ENCODE data around the gene EMC8. TPM values are rescaled to one million over a fixed set of nuclear protein-coding genes. Genes with fewer than 3 reads are reported as not detected.

The EMC8 gene
- total RNA-seq, 1 donor from 2014 or later: 25.4 TPM

DNA sequence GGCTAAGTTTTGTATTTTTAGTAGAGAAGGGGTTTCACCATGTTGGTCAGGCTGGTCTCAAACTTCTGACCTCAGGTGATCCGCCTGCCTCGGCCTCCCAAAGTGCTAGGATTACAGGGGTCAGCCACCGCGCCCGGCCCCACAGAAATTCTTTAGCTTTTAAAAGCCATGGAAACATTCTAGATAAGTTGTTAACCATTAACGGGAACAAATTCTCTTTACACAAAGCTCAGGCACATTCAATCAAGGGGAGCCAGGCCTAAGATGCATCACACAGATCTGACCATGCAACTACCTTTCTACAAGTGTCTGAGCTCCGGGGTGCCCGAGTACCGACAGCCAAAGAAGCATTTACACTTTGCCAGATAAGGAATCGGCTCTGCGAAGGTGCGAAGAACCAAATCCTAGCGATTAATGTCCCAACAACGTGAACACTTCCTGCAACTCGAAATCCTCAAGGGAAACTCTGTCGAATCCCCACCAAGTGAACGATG, 1.0 kb downstream of the EMC8 start:
- intact Hi-C loops (cut with micrococcal nuclease): no loop called here
- ATAC-seq (no peak), DNase-seq (no peak)

GRCh38 chr16:85796599-85796998, 2.7 kb downstream of the EMC8 start:
- DNase-seq: no peak
- ATAC-seq: no peak
- intact Hi-C loops (cut with micrococcal nuclease): no loop called here

- ATAC-seq: no peak
- DNase-seq: no peak
- intact Hi-C loops (cut with micrococcal nuclease): no loop called here
These were observed 3.2 kb downstream of the EMC8 start for GRCh38 chr16:85796152-85796551.

GRCh38 chr16:85794696-85795095, 4.6 kb downstream of the EMC8 start:
- ATAC-seq (no peak), DNase-seq (no peak)
- intact Hi-C loops (cut with micrococcal nuclease): no loop called here

DNA sequence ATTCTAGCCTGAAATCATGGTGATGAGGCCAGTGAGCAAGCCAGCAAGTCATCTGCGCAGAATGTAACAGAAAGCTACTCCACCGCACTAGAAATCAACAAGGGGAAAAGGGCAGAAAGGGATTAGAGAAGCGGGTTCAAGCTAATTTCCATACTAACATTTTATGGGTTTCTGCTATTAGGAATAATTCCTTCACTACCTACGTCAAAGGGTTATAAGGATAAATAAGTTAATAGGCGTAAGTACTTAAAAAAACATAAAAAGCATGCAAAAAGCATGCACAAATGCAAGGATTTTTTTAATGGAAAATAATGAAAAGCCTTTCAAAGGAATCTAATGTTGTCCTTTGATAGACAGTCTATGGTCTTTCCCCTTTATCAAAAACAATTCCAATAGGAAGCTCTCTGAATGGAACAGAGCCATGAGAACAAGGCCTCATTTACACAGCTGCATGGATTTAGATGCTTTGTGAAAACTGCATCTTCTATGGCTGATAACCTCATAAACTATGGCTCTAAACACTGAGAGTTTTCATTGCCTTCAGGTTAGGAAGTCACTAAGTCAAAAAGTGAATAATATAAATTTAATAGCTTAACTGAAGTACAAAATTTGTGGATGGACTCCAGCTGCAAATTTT, 5.6 kb downstream of the EMC8 start:
- ATAC-seq (no peak), DNase-seq (no peak)
- intact Hi-C loops (cut with micrococcal nuclease): no loop called here

DNA sequence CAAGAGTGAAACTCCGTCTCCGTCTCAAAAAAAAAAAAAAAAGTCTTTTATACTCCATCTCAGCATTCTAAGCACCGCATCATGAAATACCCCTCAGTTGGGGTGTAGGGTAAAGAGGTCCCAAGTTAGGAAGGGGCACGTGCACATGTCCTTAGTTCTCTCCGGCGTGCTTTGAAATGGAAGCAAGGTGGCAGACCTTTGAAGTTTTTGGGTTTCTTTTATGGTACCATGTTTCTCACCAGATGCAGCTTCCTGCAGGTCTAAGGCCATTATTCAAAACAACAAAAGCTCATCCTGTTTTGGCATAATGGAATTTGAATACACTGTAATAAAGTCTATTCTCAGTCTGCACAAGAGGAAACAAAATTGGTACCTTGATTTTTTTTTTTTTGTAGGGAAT, 9.6 kb downstream of the EMC8 start:
- intact Hi-C loops (cut with micrococcal nuclease): no loop called here
- ATAC-seq (no peak), DNase-seq (no peak)

- DNase-seq: no peak
- intact Hi-C loops (cut with micrococcal nuclease): no loop called here
- ATAC-seq: no peak
These were observed 10.5 kb downstream of the EMC8 start for GRCh38 chr16:85788819-85789218.

DNA sequence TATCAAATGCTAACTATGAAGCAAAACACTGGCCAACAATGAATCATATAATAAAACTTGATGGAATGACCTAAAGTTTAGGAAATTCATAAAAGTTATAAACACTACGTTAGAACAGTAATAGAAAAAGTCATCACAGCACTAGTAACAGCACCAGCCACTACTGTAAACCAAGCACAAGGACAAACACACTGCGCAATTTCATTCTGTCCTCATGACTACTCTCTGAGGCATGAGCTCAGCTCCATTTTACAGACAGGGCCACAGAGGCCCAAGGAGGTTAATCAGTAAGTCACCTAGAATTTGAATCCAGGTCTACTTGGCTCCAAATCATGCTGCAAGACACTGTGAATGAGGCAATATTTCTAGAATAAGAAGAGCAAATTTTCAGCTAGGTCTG, 13.4 kb downstream of the EMC8 start:
- DNase-seq (no peak), ATAC-seq (no peak)
- intact Hi-C loops (cut with micrococcal nuclease): no loop called here

GRCh38 chr16:85784813-85785212, 14.5 kb downstream of the EMC8 start:
- ATAC-seq (no peak), DNase-seq (no peak)
- intact Hi-C loops (cut with micrococcal nuclease): no loop called here

GRCh38 chr16:85783441-85783840, 15.9 kb downstream of the EMC8 start:
- ATAC-seq (no peak), DNase-seq (no peak)
- intact Hi-C loops (cut with micrococcal nuclease): no loop called here

DNA sequence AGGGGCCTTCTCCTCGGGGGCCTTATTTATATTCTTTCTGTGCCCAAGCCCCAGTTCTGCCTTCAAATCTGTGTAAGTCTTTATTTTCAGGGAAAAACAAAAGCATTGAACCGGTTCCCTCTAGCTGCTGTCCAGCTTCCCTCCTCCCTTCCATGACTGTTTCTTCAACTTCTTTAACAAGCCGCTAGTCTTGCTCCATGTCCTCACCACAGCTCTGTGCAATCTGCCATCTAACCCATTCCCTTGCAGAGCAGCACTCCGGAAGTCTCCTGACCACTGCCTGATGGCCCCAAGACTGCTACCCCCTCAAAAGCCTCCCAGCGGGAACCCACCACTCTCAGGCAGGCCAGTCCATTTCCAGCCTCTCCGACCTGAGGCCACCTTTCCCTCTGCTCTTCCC, 16.9 kb downstream of the EMC8 start:
- DNase-seq: no peak
- intact Hi-C loops (cut with micrococcal nuclease): no loop called here
- no peak for ATAC-seq

GRCh38 chr16:85781695-85782370, 17.5 kb downstream of the EMC8 start:
- intact Hi-C loops (cut with micrococcal nuclease): no loop called here
- DNase-seq: peak; percentile 78
- ATAC-seq: peak; percentile 87

- DNase-seq: no peak
- no peak for ATAC-seq
- intact Hi-C loops (cut with micrococcal nuclease): no loop called here
These were observed 18.2 kb downstream of the EMC8 start for GRCh38 chr16:85781156-85781555.

- ATAC-seq: no peak
- intact Hi-C loops (cut with micrococcal nuclease): no loop called here
- DNase-seq: no peak
These were observed 19.1 kb downstream of the EMC8 start for GRCh38 chr16:85780281-85780680.

DNA sequence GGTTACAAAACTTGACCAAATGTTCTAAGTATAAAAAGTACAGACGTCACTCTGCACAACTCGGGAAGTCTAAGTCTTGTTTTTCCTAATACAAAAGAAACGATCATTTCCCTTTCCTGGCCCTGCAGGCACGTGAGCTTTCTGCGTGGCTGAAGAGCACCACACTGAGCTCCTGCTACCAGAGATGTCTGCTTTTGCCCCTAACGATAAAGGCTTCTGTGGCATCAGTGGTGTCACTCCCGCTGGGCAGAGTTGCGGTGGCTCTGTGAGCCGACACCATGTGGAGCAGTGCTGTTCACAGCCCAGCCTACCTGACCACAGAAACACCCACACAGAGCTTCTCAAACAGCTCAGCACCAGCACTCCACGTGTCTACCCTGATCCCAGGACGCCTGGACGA, 20.5 kb downstream of the EMC8 start:
- ATAC-seq (no peak), DNase-seq (no peak)
- intact Hi-C loops (cut with micrococcal nuclease): no loop called here

GRCh38 chr16:85777583-85778310, 21.6 kb downstream of the EMC8 start:
- ATAC-seq: no peak
- intact Hi-C loops (cut with micrococcal nuclease): no loop called here
- DNase-seq: no peak

GRCh38 chr16:85774811-85775210, 24.5 kb downstream of the EMC8 start:
- ATAC-seq (no peak), DNase-seq (no peak)
- intact Hi-C loops (cut with micrococcal nuclease): no loop called here

DNA sequence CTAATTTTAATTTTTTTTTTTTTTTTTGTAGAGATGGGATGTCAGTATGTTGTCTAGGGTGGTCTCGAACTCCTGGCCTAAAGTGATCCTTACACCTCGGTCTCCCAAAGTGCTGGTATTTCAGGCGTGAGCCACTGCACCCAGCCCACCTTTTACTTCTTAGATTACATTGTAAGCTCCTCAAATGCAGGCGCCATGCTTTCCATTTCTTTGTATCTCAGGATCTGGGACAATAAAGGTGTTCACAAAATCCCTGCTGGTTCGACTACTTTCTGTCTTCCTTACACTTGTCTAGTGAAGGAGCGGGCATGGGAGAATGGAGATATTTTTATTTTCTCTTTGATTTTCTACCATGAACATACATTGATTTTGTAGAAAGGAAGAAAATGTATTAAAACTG, 25.2 kb downstream of the EMC8 start:
- intact Hi-C loops (cut with micrococcal nuclease): no loop called here
- ATAC-seq (no peak), DNase-seq (no peak)

GRCh38 chr16:85773044-85773443, 26.3 kb downstream of the EMC8 start:
- ATAC-seq: no peak
- no peak for DNase-seq

DNA sequence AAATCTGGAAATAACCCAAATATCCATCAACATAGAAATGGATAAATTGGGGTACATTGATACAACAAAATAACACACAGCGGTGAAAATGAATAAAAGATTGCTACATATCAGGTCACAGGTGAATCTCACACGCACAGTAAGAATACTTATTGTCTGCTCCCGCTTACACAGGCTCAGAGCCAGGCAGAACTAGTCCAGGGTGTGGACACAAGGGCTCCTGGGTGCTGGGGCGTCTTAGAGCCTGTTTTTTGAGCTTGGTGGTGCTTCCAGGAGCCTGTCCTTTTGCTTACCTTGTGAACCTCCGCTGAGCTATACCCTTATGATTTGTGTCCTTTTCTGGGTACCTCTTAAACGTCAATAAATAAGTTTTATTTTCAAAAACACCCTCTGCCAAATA, 28.6 kb downstream of the EMC8 start:
- ATAC-seq: no peak
- intact Hi-C loops (cut with micrococcal nuclease): no loop called here
- DNase-seq: no peak

More at GRCh38 chr16:85773044-85773443, 26.3 kb downstream of the EMC8 start:
- intact Hi-C loops (cut with micrococcal nuclease): no loop called here

DNA sequence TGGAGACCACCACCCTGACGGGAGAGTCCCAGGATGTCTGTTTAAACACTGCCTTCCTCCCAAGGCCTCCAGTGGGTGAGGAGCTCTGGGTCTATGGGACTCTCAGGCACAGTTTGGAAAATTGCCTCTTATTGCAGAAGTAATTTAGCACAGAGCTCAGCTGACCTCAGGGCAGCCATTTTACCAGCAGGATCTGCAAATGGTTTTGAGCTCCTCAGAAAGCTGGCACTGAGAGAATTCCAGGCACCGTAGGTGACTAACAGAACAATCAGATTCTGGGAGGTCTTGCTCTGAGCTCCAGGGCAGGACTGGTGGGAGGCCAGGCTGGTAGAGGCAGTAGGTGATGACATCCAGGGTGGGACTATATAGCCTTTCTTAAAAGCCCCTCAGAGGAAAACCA, 31.1 kb downstream of the EMC8 start:
- ATAC-seq: no peak
- DNase-seq: no peak
- intact Hi-C loops (cut with micrococcal nuclease): no loop called here

Data from left ventricle myocardium superior (tissue), 1 donor.